K562 (cell line): Measurements from ENCODE around the gene VTN. TPM values are rescaled to one million over a fixed set of nuclear protein-coding genes. Genes with fewer than 3 reads are reported as not detected.

Experiments used
- BRCA1 ChIP-seq, 2 experiments: fragments of 450-650 bp in 1 of 2; sonication (generic) in 1 of 2; formaldehyde crosslinking in 1 of 2; IDR thresholded peaks; 2 replicates each; pipeline versions ENCODE4 v1.5.0 to v1.6.1; 2017 to 2020; ENCODE audit warnings: mild to moderate bottlenecking in 1 of 2, missing genetic modification reagents in 1 of 2
- CBX5 ChIP-seq: IDR thresholded peaks from 2 replicates; pipeline ENCODE4 v1.6.1; 2014; ENCODE audit warnings: low read depth, borderline replicate concordance
- CGGBP1 ChIP-seq: fragments of 250-450 bp; sonication (Bioruptor Pico); IDR thresholded peaks from 2 replicates; pipeline ENCODE4 v1.9.0; 2021; ENCODE audit warnings: mild to moderate bottlenecking
- E2F3 ChIP-seq: fragments of 250-450 bp; sonication (Bioruptor Pico); IDR thresholded peaks from 2 replicates; pipeline ENCODE4 v1.4.0; 2020; ENCODE audit warnings: mild to moderate bottlenecking
- E2F6 ChIP-seq, 2 experiments: IDR thresholded peaks; 2 replicates each; pipeline ENCODE4 v1.6.1; 2011; ENCODE audit warnings: borderline replicate concordance in 1 of 2, control low read depth in 1 of 2, low read depth in 1 of 2, low read length in 1 of 2, mild to moderate bottlenecking in 1 of 2, mixed read lengths in 1 of 2, moderate library complexity in 1 of 2; ENCODE audit not compliant: insufficient read depth in 1 of 2, insufficient read length in 1 of 2, poor library complexity in 1 of 2, severe bottlenecking in 1 of 2; ENCODE audit errors: extremely low read depth in 1 of 2
- HSF4 ChIP-seq: fragments of 250-450 bp; sonication (Bioruptor Pico); IDR thresholded peaks from 2 replicates; pipeline ENCODE4 v2.1.2; 2022; ENCODE audit warnings: mild to moderate bottlenecking, moderate library complexity, borderline replicate concordance
- KAT8 ChIP-seq: fragments of 450-650 bp; IDR thresholded peaks from 2 replicates; pipeline ENCODE4 v1.6.1; 2016; ENCODE audit warnings: low read depth, mild to moderate bottlenecking
- MEIS2 ChIP-seq: fragments of 450-650 bp; IDR thresholded peaks from 2 replicates; pipeline ENCODE4 v1.6.1; 2014; ENCODE audit warnings: mild to moderate bottlenecking; ENCODE audit not compliant: partially characterized antibody
- MTF1 ChIP-seq: fragments of 250-450 bp; sonication (Bioruptor Pico); IDR thresholded peaks from 2 replicates; pipeline ENCODE4 v1.9.0; 2021; ENCODE audit warnings: moderate library complexity, mild to moderate bottlenecking, inconsistent platforms, borderline replicate concordance
- NFYB ChIP-seq: IDR thresholded peaks from 2 replicates; pipeline ENCODE4 v1.6.1; 2011; ENCODE audit warnings: mild to moderate bottlenecking, moderate library complexity; ENCODE audit not compliant: insufficient read length; ENCODE audit errors: extremely low read depth
- SMAD1 ChIP-seq: fragments of 150-350 bp; IDR thresholded peaks from 2 replicates; pipeline ENCODE4 v1.6.1; 2014; ENCODE audit warnings: low read length, low read depth; ENCODE audit not compliant: partially characterized antibody
- U2AF2 ChIP-seq: fragments of 200-400 bp; formaldehyde crosslinking; optimal IDR thresholded peaks from 2 replicates; pipeline ENCODE3; 2017; ENCODE audit warnings: low read depth, mild to moderate bottlenecking, low read length
- USF1 ChIP-seq: sonication (generic); formaldehyde crosslinking; IDR thresholded peaks from 2 replicates; pipeline ENCODE4 v1.9.0; 2022; ENCODE audit warnings: mild to moderate bottlenecking, missing genetic modification reagents
- ZHX1 ChIP-seq: fragments of 150-350 bp; conservative IDR thresholded peaks from 2 replicates; pipeline ENCODE4 v1.6.1; 2014; ENCODE audit warnings: low read length
- ZNF263 ChIP-seq: sonication (generic); formaldehyde crosslinking; IDR thresholded peaks from 2 replicates; pipeline ENCODE4 v1.8.0; 2022; ENCODE audit warnings: mild to moderate bottlenecking, missing genetic modification reagents, borderline replicate concordance
- ZNF696 ChIP-seq: fragments of 250-450 bp; sonication (Bioruptor Pico); conservative IDR thresholded peaks from 2 replicates; pipeline ENCODE4 v1.4.0; 2020; ENCODE audit warnings: mild to moderate bottlenecking, moderate library complexity
- polyA plus RNA-seq, 8 experiments: library from polyadenylated mRNA; depleted of rRNA in 4 of 8; stranded (reverse) in 5 of 8; unstranded in 3 of 8; fragments of >200 nt; fragmentation: Nextera tagmentation in 2 of 8; fragmentation: Illumina TruSeq in 1 of 8; extraction: Ambion mirVana in 2 of 8; extraction: Trizol in 1 of 8; gene quantifications; 2 replicates each; pipeline versions ENCODE4 v1.2.1 to v1.2.3, GENCODE V29; 2011 to 2014; ENCODE audit warnings: inconsistent platforms in 1 of 8, missing spikeins in 1 of 8
- total RNA-seq, 7 experiments: library from RNA; depleted of rRNA in 6 of 7; stranded (reverse); fragments of >200 nt in 6 of 7; fragmentation: Illumina TruSeq in 2 of 7; extraction: Trizol in 2 of 7; gene quantifications; 2 replicates each; pipeline versions ENCODE4 v1.2.1 to v1.2.3, GENCODE V29; 2011 to 2021; ENCODE audit warnings: low replicate concordance in 1 of 7
- TF ChIP-seq, protein P1 (sequence below): sonication (generic); formaldehyde crosslinking; IDR thresholded peaks from 2 replicates; pipeline ENCODE4 v1.5.0; 2020; ENCODE audit warnings: missing genetic modification reagents
- TF ChIP-seq, protein P2 (sequence below): sonication (generic); formaldehyde crosslinking; IDR thresholded peaks from 2 replicates; pipeline ENCODE4 v1.8.0; 2022; ENCODE audit warnings: mild to moderate bottlenecking, low read depth, missing genetic modification reagents

Gene VTN
- total and polyA plus RNA-seq, 9 of the 15 experiments (the other 6 are each of a cell fraction or from before 2014, with no cell fraction given), result 0.13 to 1.0 (median 0.29) TPM; not detected in 1

GRCh38 chr17:28318759-28319597, 51.1 kb downstream of the VTN start, which contains the start of gene TMEM97 (continued):
- TF ChIP-seq ZNF263 (no peak), MTF1 (CRISPR knock-in tag) (no peak), E2F3 (no peak), ZNF696 (no peak), E2F6 (IDR thresholded peaks at IDR 0.05; ENCODE audit: borderline replicate concordance in 1 of 2, extremely low read depth in 1 of 2, insufficient read depth in 1 of 2, insufficient read length in 1 of 2, low read depth in 1 of 2, low read length in 1 of 2, poor library complexity in 1 of 2, severe bottlenecking in 1 of 2) (peak; percentile 89 to 93), CGGBP1 (CRISPR knock-in tag) (peak; percentile 63; the same call in 1 of the 2 replicates), USF1 (CRISPR knock-in tag) (no peak; the same call in none of the 2 replicates), NFYB (peak; percentile 97), KAT8 (no peak), U2AF2 (no peak), CBX5 (no peak), SMAD1 (no peak), MEIS2 (no peak), BRCA1 (IDR thresholded peaks at IDR 0.05) (no peak), BRCA1 (CRISPR knock-in tag; IDR thresholded peaks at IDR 0.05) (no peak), HSF4 (CRISPR knock-in tag) (no peak), ZHX1 (no peak)
- TF ChIP-seq, protein P1, sequence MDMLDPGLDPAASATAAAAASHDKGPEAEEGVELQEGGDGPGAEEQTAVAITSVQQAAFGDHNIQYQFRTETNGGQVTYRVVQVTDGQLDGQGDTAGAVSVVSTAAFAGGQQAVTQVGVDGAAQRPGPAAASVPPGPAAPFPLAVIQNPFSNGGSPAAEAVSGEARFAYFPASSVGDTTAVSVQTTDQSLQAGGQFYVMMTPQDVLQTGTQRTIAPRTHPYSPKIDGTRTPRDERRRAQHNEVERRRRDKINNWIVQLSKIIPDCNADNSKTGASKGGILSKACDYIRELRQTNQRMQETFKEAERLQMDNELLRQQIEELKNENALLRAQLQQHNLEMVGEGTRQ (CRISPR knock-in tag), result peak; percentile 46
- TF ChIP-seq, protein P2, sequence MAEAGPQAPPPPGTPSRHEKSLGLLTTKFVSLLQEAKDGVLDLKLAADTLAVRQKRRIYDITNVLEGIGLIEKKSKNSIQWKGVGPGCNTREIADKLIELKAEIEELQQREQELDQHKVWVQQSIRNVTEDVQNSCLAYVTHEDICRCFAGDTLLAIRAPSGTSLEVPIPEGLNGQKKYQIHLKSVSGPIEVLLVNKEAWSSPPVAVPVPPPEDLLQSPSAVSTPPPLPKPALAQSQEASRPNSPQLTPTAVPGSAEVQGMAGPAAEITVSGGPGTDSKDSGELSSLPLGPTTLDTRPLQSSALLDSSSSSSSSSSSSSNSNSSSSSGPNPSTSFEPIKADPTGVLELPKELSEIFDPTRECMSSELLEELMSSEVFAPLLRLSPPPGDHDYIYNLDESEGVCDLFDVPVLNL, result no peak
